Measurements from ENCODE around the gene AIRE.
"Not testable (repeated sequence)": the region's sequence is repeated elsewhere in the genome, so short reads cannot be mapped to it uniquely, and the experiment has no call there.

Gene AIRE

GRCh38 chr21:44341726-44342458, 56.2 kb downstream of the AIRE start:
- DNase-seq: not testable (repeated sequence)

GRCh38 chr21:44342981-44343380, 57.3 kb downstream of the AIRE start:
- not testable (repeated sequence) for DNase-seq

- DNase-seq: no peak
These were observed 59.0 kb downstream of the AIRE start for GRCh38 chr21:44344541-44345183.

- DNase-seq: no peak
These were observed 59.8 kb downstream of the AIRE start for GRCh38 chr21:44345495-44345894.

- no peak for DNase-seq
These were observed 62.3 kb downstream of the AIRE start for GRCh38 chr21:44347911-44348451.

All from MV-4-11 (cell line).